ENCODE data around the gene CD44.
A peak's percentile ranks its signal among the peaks of the same experiment; 100 is the strongest.

Gene CD44

GRCh38 chr11:35139722-35140282 lies 831 bp downstream of the CD44 start:
- ATAC-seq (no peak), DNase-seq (no peak)

GRCh38 chr11:35141071-35141470 lies 2.1 kb downstream of the CD44 start:
- ATAC-seq = no peak

GRCh38 chr11:35141571-35141971 lies 2.6 kb downstream of the CD44 start:
- no peak for ATAC-seq
- peak; percentile 38 for DNase-seq

More at GRCh38 chr11:35141071-35141470, 2.1 kb downstream of the CD44 start:
- DNase-seq = no peak

- DNase-seq (no peak), ATAC-seq (no peak)
These were observed 3.6 kb downstream of the CD44 start for GRCh38 chr11:35142481-35143075.

- no peak for DNase-seq
- no peak for ATAC-seq
These were observed 4.5 kb downstream of the CD44 start for GRCh38 chr11:35143297-35144135.

- DNase-seq (peak; percentile 72), ATAC-seq (peak; percentile 50)
These were observed 5.3 kb downstream of the CD44 start for GRCh38 chr11:35144136-35144741.

GRCh38 chr11:35144806-35145205 lies 5.8 kb downstream of the CD44 start:
- no peak for DNase-seq

GRCh38 chr11:35145271-35145670 lies 6.3 kb downstream of the CD44 start:
- ATAC-seq = peak; percentile 28
- peak; percentile 71 for DNase-seq

More at GRCh38 chr11:35144806-35145205, 5.8 kb downstream of the CD44 start:
- ATAC-seq = no peak

- peak; percentile 77 for DNase-seq
- ATAC-seq = peak; percentile 59
These were observed 7.1 kb downstream of the CD44 start for GRCh38 chr11:35146074-35146521.

- ATAC-seq (peak; percentile 22), DNase-seq (no peak)
These were observed 7.7 kb downstream of the CD44 start for GRCh38 chr11:35146711-35147110.

- ATAC-seq (no peak), DNase-seq (no peak)
These were observed 8.3 kb downstream of the CD44 start for GRCh38 chr11:35147235-35147634.

- DNase-seq (peak; percentile 55), ATAC-seq (no peak)
These were observed 9.3 kb downstream of the CD44 start for GRCh38 chr11:35148163-35148837.

GRCh38 chr11:35150454-35150853 lies 11.5 kb downstream of the CD44 start:
- ATAC-seq = no peak
- DNase-seq = no peak

GRCh38 chr11:35151241-35151640 lies 12.3 kb downstream of the CD44 start:
- no peak for ATAC-seq
- no peak for DNase-seq

- ATAC-seq (no peak), DNase-seq (no peak)
These were observed 12.8 kb downstream of the CD44 start for GRCh38 chr11:35151683-35152280.

- DNase-seq = no peak
- no peak for ATAC-seq
These were observed 13.6 kb downstream of the CD44 start for GRCh38 chr11:35152575-35152974.

GRCh38 chr11:35153280-35153679 lies 14.3 kb downstream of the CD44 start:
- peak; percentile 82 for ATAC-seq
- DNase-seq = no peak

GRCh38 chr11:35154952-35155351 lies 16.0 kb downstream of the CD44 start:
- DNase-seq = no peak
- ATAC-seq = no peak

GRCh38 chr11:35155677-35156076 lies 16.7 kb downstream of the CD44 start:
- DNase-seq = no peak
- ATAC-seq = no peak

GRCh38 chr11:35157814-35158700 lies 19.1 kb downstream of the CD44 start:
- no peak for ATAC-seq
- no peak for DNase-seq
